Fibroblast of pulmonary artery (primary cell): ENCODE results near the gene EPGN.

Experiments used
- DNase-seq: peaks from one replicate; pipeline ENCODE4 v3.0.0-alpha.2; 2010; ENCODE audit warnings: low read depth
- H3K4me3 ChIP-seq: replicated peaks from 2 replicates; pipeline ENCODE4 v1.5.1; 2011; ENCODE audit warnings: low read depth, mild to moderate bottlenecking, control low read depth, low read length, moderate library complexity
- CTCF ChIP-seq: IDR thresholded peaks from 2 replicates; pipeline ENCODE4 v1.5.1; 2011; ENCODE audit warnings: mild to moderate bottlenecking, control low read depth, low read length, inconsistent platforms; ENCODE audit errors: missing control alignments

EPGN gene

GRCh38 chr4:74314329-74314728 is 6.1 kb downstream of the EPGN start:
- no peak overlapping the region for H3K4me3 ChIP-seq
- no peak for DNase-seq
- no peak for TF ChIP-seq CTCF

GRCh38 chr4:74314944-74315343 is 6.7 kb downstream of the EPGN start:
- no peak overlapping the region for H3K4me3 ChIP-seq
- DNase-seq, result no peak
- TF ChIP-seq CTCF, result no peak

- TF ChIP-seq CTCF, result no peak
- DNase-seq, result no peak
- no peak overlapping the region for H3K4me3 ChIP-seq
Observed at GRCh38 chr4:74315376-74315775, 7.1 kb downstream of the EPGN start.

- peak; percentile 53 for DNase-seq
- no peak for TF ChIP-seq CTCF
- H3K4me3 ChIP-seq, result no peak overlapping the region
Observed at GRCh38 chr4:74316397-74316796, 8.1 kb downstream of the EPGN start.

- H3K4me3 ChIP-seq, result no peak overlapping the region
- DNase-seq, result peak; percentile 75
- TF ChIP-seq CTCF, result no peak
Observed at GRCh38 chr4:74317616-74318246, 9.5 kb downstream of the EPGN start.

GRCh38 chr4:74318276-74318675 is 10.0 kb downstream of the EPGN start:
- TF ChIP-seq CTCF, result no peak
- H3K4me3 ChIP-seq, result no peak overlapping the region
- no peak for DNase-seq

GRCh38 chr4:74319470-74319869 is 11.2 kb downstream of the EPGN start:
- DNase-seq, result no peak
- TF ChIP-seq CTCF, result no peak
- no peak overlapping the region for H3K4me3 ChIP-seq
